GM23338 (cell line): ENCODE results near the gene L3MBTL1. TPM values are rescaled to one million over a fixed set of nuclear protein-coding genes. Genes with fewer than 3 reads are reported as not detected.
A peak's percentile ranks its signal among the peaks of the same experiment; 100 is the strongest.

Source experiments
- ATAC-seq: fragments of 200-7000 bp; cut with Tn5 transposase; 3 replicates; pipeline ENCODE4 v1.9.1; 2020
- DNase-seq: peaks from one replicate; pipeline ENCODE4 v3.0.0-alpha.2; 2015; ENCODE audit warnings: low spot score
- H2AFZ ChIP-seq: fragments of 200-600 bp; sonication (generic); 2 replicates; pipeline ENCODE4 v1.8.0; 2016; ENCODE audit warnings: antibody characterized with exemption, mild to moderate bottlenecking, moderate library complexity
- H3F3A ChIP-seq: fragments of 200-600 bp; sonication (generic); replicated peaks from 2 replicates; pipeline ENCODE4 v1.8.0; 2017; ENCODE audit warnings: antibody characterized with exemption, mixed run types, low read depth
- H3K27ac ChIP-seq: fragments of 200-600 bp; sonication (generic); 2 replicates; pipeline ENCODE4 v1.6.1; 2016; ENCODE audit warnings: low read depth
- H3K27me3 ChIP-seq: fragments of 200-600 bp; sonication (generic); 2 replicates; pipeline ENCODE4 v1.8.0; 2016; ENCODE audit warnings: mild to moderate bottlenecking, mixed run types, moderate library complexity; ENCODE audit not compliant: insufficient read depth
- H3K36me3 ChIP-seq: fragments of 200-600 bp; sonication (generic); 2 replicates; pipeline ENCODE4 v1.8.0; 2016; ENCODE audit warnings: mild to moderate bottlenecking; ENCODE audit not compliant: insufficient read depth
- H3K4me1 ChIP-seq: fragments of 200-600 bp; sonication (generic); 2 replicates; pipeline ENCODE4 v1.8.0; 2016; ENCODE audit warnings: mild to moderate bottlenecking, moderate library complexity; ENCODE audit not compliant: insufficient read depth
- H3K4me2 ChIP-seq: fragments of 200-600 bp; sonication (generic); 2 replicates; pipeline ENCODE4 v1.7.1; 2017; ENCODE audit warnings: mixed run types
- H3K4me3 ChIP-seq: fragments of 200-600 bp; sonication (generic); 2 replicates; pipeline ENCODE4 v1.6.1; 2016; ENCODE audit warnings: mixed run types
- H3K79me2 ChIP-seq: fragments of 200-600 bp; sonication (generic); replicated peaks from 2 replicates; pipeline ENCODE4 v1.8.0; 2017; ENCODE audit warnings: mild to moderate bottlenecking; ENCODE audit not compliant: insufficient read depth
- H3K9me2 ChIP-seq: fragments of 200-600 bp; sonication (generic); 2 replicates; pipeline ENCODE4 v1.8.0; 2017; ENCODE audit not compliant: insufficient read depth
- H4K20me1 ChIP-seq: fragments of 200-600 bp; sonication (generic); replicated peaks from 2 replicates; pipeline ENCODE4 v1.8.0; 2017; ENCODE audit warnings: mild to moderate bottlenecking; ENCODE audit not compliant: insufficient read depth
- H3K27ac Mint-ChIP-seq: 2 replicates; pipeline ENCODE4 v1.8.0; 2020; ENCODE audit warnings: inconsistent platforms, mild to moderate bottlenecking, moderate library complexity, mixed read lengths
- H3K27me3 Mint-ChIP-seq: 3 replicates; pipeline ENCODE4 v1.8.0; 2022; ENCODE audit warnings: low read depth, mild to moderate bottlenecking, moderate library complexity, mixed read lengths, inconsistent platforms; ENCODE audit not compliant: insufficient read depth, poor library complexity
- H3K36me3 Mint-ChIP-seq: 3 replicates; pipeline ENCODE4 v1.8.0; 2021; ENCODE audit warnings: low read depth, mild to moderate bottlenecking, inconsistent platforms, moderate library complexity, mixed read lengths
- H3K4me1 Mint-ChIP-seq: 3 replicates; pipeline ENCODE4 v1.8.0; 2020; ENCODE audit warnings: mild to moderate bottlenecking, inconsistent platforms, mixed read lengths
- H3K4me3 Mint-ChIP-seq: 3 replicates; pipeline ENCODE4 v1.8.0; 2021; ENCODE audit warnings: moderate library complexity, mild to moderate bottlenecking, inconsistent platforms, mixed read lengths
- H3K9me3 Mint-ChIP-seq: 3 replicates; pipeline ENCODE4 v1.8.0; 2020; ENCODE audit warnings: moderate library complexity, mild to moderate bottlenecking, inconsistent platforms, mixed read lengths
- CTCF ChIP-seq, 2 experiments: fragments of 200-600 bp in 1 of 2; sonication (generic) in 1 of 2; conservative IDR thresholded peaks; 2 replicates each; pipeline versions ENCODE4 v1.5.1 to v1.6.1; 2016 to 2017; ENCODE audit warnings: antibody characterized with exemption in 2 of 2, low read depth in 2 of 2, mild to moderate bottlenecking in 2 of 2, moderate library complexity in 1 of 2
- STAT1 ChIP-seq: IDR thresholded peaks from one replicate; pipeline ENCODE4 v1.6.1; 2016; ENCODE audit warnings: antibody characterized with exemption; ENCODE audit not compliant: unreplicated experiment
- ZNF462 ChIP-seq: fragments of 250-450 bp; sonication (Bioruptor Pico); IDR thresholded peaks from 2 replicates; pipeline ENCODE4 v1.5.0; 2020; ENCODE audit warnings: mild to moderate bottlenecking, moderate library complexity
- polyA plus RNA-seq: library from polyadenylated mRNA; unstranded; fragments of >200 nt; fragmentation: Nextera tagmentation; extraction: Ambion mirVana; gene quantifications from 2 replicates; pipeline ENCODE4 v1.2.1, GENCODE V29; 2016
- total RNA-seq: library from RNA; depleted of rRNA; stranded (reverse); fragments of >200 nt; shearing (Covaris generic); gene quantifications from 2 replicates; pipeline ENCODE4 v1.2.3, GENCODE V29; 2014

The L3MBTL1 gene
- total and polyA plus RNA-seq, 2 experiments from 2014 or later: 6.5 to 33.6 TPM

GRCh38 chr20:43544501-43544900 is 37.0 kb downstream of the L3MBTL1 start:
- no peaks in the 10 kb centered on the region for H3K36me3 ChIP-seq
- H4K20me1 ChIP-seq: no peaks in the 10 kb centered on the region; the same call in 1 of the 2 replicates
- H3K4me1 ChIP-seq: no peaks in the 10 kb centered on the region
- H3K4me3 Mint-ChIP-seq: no peak overlapping the region
- H3K27me3 Mint-ChIP-seq: peaks cover 9% of the 10 kb centered on the region
- peaks cover 2% of the 10 kb centered on the region; the same call in 1 of the 3 replicates for H3K4me1 Mint-ChIP-seq
- H3K36me3 Mint-ChIP-seq: peaks cover 30% of the 10 kb centered on the region
- peaks cover 18% of the 10 kb centered on the region for H3K9me3 Mint-ChIP-seq
- no peak for ATAC-seq
- no peak overlapping the region for H3K27ac Mint-ChIP-seq
- no peak for TF ChIP-seq STAT1
- DNase-seq: no peak
- no peak overlapping the region for H3K4me2 ChIP-seq
- H3K9me2 ChIP-seq: no peaks in the 10 kb centered on the region
- no peak overlapping the region for H3K4me3 ChIP-seq
- H3K27me3 ChIP-seq: no peaks in the 10 kb centered on the region
- no peak overlapping the region for H2AFZ ChIP-seq
- no peaks in the 10 kb centered on the region for H3K79me2 ChIP-seq
- H3K27ac ChIP-seq: no peak overlapping the region
- no peaks in the 10 kb centered on the region for H3F3A ChIP-seq

- H3K9me2 ChIP-seq: no peaks in the 10 kb centered on the region
- H4K20me1 ChIP-seq: no peaks in the 10 kb centered on the region; the same call in 1 of the 2 replicates
- DNase-seq: no peak
- Mint-ChIP-seq H3K27me3 (peaks cover 6% of the 10 kb centered on the region), H3K36me3 (peaks cover 30% of the 10 kb centered on the region), H3K4me3 (no peak overlapping the region), H3K27ac (no peak overlapping the region), H3K9me3 (peaks cover 18% of the 10 kb centered on the region), H3K4me1 (peaks cover 2% of the 10 kb centered on the region; the same call in 2 of the 3 replicates)
- H2AFZ ChIP-seq: no peak overlapping the region
- no peak overlapping the region for H3K27ac ChIP-seq
- no peak for ATAC-seq
- H3K36me3 ChIP-seq: no peaks in the 10 kb centered on the region
- no peaks in the 10 kb centered on the region for H3K27me3 ChIP-seq
- TF ChIP-seq ZNF462 (CRISPR knock-in tag) (no peak), CTCF (conservative IDR thresholded peaks at IDR 0.05; ENCODE audit: low read depth in 2 of 2) (peak; percentile 11 to 29; a peak in 1 of 4 replicates)
- H3F3A ChIP-seq: no peaks in the 10 kb centered on the region
- H3K4me1 ChIP-seq: no peaks in the 10 kb centered on the region
- no peak overlapping the region for H3K4me2 ChIP-seq
- no peak overlapping the region for H3K4me3 ChIP-seq
- no peaks in the 10 kb centered on the region for H3K79me2 ChIP-seq
Observed at GRCh38 chr20:43545837-43546578, 38.5 kb downstream of the L3MBTL1 start.
